HepG2 (cell line): ENCODE measurements around the gene SYTL1. TPM values are rescaled to one million over a fixed set of nuclear protein-coding genes. Genes with fewer than 3 reads are reported as not detected.

Experiments
- BCL6 ChIP-seq: IDR thresholded peaks from 2 replicates; pipeline ENCODE4 v1.6.1; 2016; ENCODE audit warnings: missing genetic modification reagents, missing compliant biosample characterization
- CAMTA2 ChIP-seq: sonication (generic); formaldehyde crosslinking; IDR thresholded peaks from 2 replicates; pipeline ENCODE4 v1.4.0; 2020; ENCODE audit warnings: mild to moderate bottlenecking, missing genetic modification reagents, borderline replicate concordance
- DNMT1 ChIP-seq: sonication (generic); formaldehyde crosslinking; IDR thresholded peaks from 2 replicates; pipeline ENCODE4 v1.5.1; 2020; ENCODE audit warnings: mild to moderate bottlenecking, missing genetic modification reagents
- DPF2 ChIP-seq: sonication (generic); formaldehyde crosslinking; IDR thresholded peaks from 2 replicates; pipeline ENCODE4 v1.4.0; 2020; ENCODE audit warnings: mild to moderate bottlenecking, low read depth, missing genetic modification reagents, borderline replicate concordance
- FOXM1 ChIP-seq: sonication (generic); formaldehyde crosslinking; IDR thresholded peaks from 2 replicates; pipeline ENCODE4 v1.5.0; 2020; ENCODE audit warnings: missing genetic modification reagents
- HES4 ChIP-seq: sonication (generic); formaldehyde crosslinking; IDR thresholded peaks from 2 replicates; pipeline ENCODE4 v1.9.0; 2021; ENCODE audit warnings: mild to moderate bottlenecking, missing genetic modification reagents, borderline replicate concordance
- IKZF1 ChIP-seq: fragments of 450-650 bp; IDR thresholded peaks from 2 replicates; pipeline ENCODE4 v1.7.1; 2016
- NKX3-1 ChIP-seq: sonication (generic); formaldehyde crosslinking; IDR thresholded peaks from 2 replicates; pipeline ENCODE4 v1.5.0; 2020; ENCODE audit warnings: missing genetic modification reagents
- RBFOX2 ChIP-seq: fragments of 200-400 bp; formaldehyde crosslinking; IDR thresholded peaks from 2 replicates; pipeline ENCODE4 v1.6.1; 2017; ENCODE audit warnings: low read depth, mild to moderate bottlenecking, low read length
- RFXAP ChIP-seq: sonication (generic); formaldehyde crosslinking; IDR thresholded peaks from 2 replicates; pipeline ENCODE4 v1.4.0; 2020; ENCODE audit warnings: missing genetic modification reagents, borderline replicate concordance
- STAT5B ChIP-seq: sonication (generic); formaldehyde crosslinking; IDR thresholded peaks from 2 replicates; pipeline ENCODE4 v1.4.0; 2020; ENCODE audit warnings: missing genetic modification reagents
- ZFP37 ChIP-seq: sonication (generic); formaldehyde crosslinking; IDR thresholded peaks from 2 replicates; pipeline ENCODE4 v1.4.0; 2020; ENCODE audit warnings: missing genetic modification reagents, borderline replicate concordance
- ZNF274 ChIP-seq: sonication (generic); formaldehyde crosslinking; IDR thresholded peaks from 2 replicates; pipeline ENCODE4 v1.5.1; 2020; ENCODE audit warnings: mild to moderate bottlenecking, missing genetic modification reagents
- ZNF644 ChIP-seq: IDR thresholded peaks from 2 replicates; pipeline ENCODE4 v1.6.1; 2016; ENCODE audit warnings: low read depth
- ZNF709 ChIP-seq: sonication (generic); formaldehyde crosslinking; IDR thresholded peaks from 2 replicates; pipeline ENCODE4 v1.5.0; 2020; ENCODE audit warnings: mild to moderate bottlenecking, missing genetic modification reagents
- ZNF720 ChIP-seq: sonication (generic); formaldehyde crosslinking; IDR thresholded peaks from 2 replicates; pipeline ENCODE4 v1.4.0; 2020; ENCODE audit warnings: missing genetic modification reagents
- polyA plus RNA-seq, 8 experiments: library from polyadenylated mRNA; depleted of rRNA in 3 of 8; stranded (reverse) in 7 of 8; unstranded in 1 of 8; fragments of >200 nt; fragmentation: Illumina TruSeq in 4 of 8; extraction: Trizol in 4 of 8; gene quantifications; 2 replicates each; pipeline versions ENCODE4 v1.2.1 to v1.2.3, GENCODE V29; 2011 to 2016; ENCODE audit warnings: low read depth in 4 of 8, missing spikeins in 1 of 8, mixed read lengths in 1 of 8; ENCODE audit not compliant: insufficient read depth in 1 of 8
- total RNA-seq, 5 experiments: library from RNA; depleted of rRNA; stranded (reverse); fragments of >200 nt; fragmentation: Illumina TruSeq; extraction: Trizol; gene quantifications; 2 replicates each; pipeline ENCODE4 v1.2.3, GENCODE V29; 2016; ENCODE audit warnings: low read depth in 1 of 5
- TF ChIP-seq, protein P1 (sequence below): conservative IDR thresholded peaks from 2 replicates; pipeline ENCODE4 v1.6.1; 2018; ENCODE audit warnings: missing genetic modification reagents
- TF ChIP-seq, protein P2 (sequence below): sonication (generic); formaldehyde crosslinking; IDR thresholded peaks from 2 replicates; pipeline ENCODE4 v1.5.0; 2020; ENCODE audit warnings: missing genetic modification reagents
- TF ChIP-seq, protein P3 (sequence below): sonication (generic); formaldehyde crosslinking; IDR thresholded peaks from 2 replicates; pipeline ENCODE4 v1.9.0; 2021; ENCODE audit warnings: missing genetic modification reagents, mild to moderate bottlenecking, borderline replicate concordance
- TF ChIP-seq, protein P4 (sequence below): sonication (generic); formaldehyde crosslinking; IDR thresholded peaks from 2 replicates; pipeline ENCODE4 v1.4.0; 2020; ENCODE audit warnings: missing genetic modification reagents, borderline replicate concordance
- TF ChIP-seq, protein P5 (sequence below): IDR thresholded peaks from 2 replicates; pipeline ENCODE4 v1.6.1; 2016; ENCODE audit warnings: missing compliant biosample characterization, missing genetic modification reagents, borderline replicate concordance

SYTL1 gene
- total and polyA plus RNA-seq, 2 of the 13 experiments (the other 11 are each of a cell fraction or from before 2014, with no cell fraction given) = 11.1 to 17.8 TPM

DNA sequence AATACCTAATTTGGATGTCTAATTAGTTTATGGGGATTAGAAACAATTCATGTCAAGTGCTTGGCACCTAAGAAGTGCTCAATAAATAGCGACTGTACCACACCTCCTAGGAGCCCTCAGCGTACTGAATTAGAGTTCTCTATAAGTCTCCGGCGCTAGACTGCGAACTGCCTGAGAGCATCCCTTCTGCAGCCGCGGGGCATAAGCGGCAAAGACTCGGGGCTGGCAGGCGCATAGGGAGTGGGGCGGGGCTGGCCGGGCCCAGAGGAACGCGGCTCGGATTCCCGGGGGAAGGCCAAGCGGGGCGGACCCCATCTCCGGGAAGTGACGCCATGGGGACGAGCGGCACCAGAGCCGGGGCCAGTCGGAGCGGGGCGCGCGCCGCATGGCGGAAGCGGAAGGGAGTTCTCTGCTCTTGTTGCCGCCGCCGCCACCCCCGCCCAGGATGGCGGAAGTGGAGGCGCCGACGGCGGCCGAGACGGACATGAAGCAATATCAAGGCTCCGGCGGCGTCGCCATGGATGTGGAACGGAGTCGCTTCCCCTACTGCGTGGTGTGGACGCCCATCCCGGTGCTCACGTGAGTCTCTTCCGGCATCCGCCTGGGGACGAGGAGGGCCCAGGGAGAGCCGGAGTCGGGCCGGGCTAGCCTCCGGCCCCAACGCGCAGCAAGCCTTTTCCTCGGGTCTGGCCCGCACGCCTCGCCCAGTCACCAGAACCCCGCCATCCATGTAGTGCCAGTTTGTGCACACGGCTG is 19.8 kb upstream of the SYTL1 start, which contains the start of gene TMEM222 (continued):
- peak; percentile 50 for TF ChIP-seq BCL6
- TF ChIP-seq, protein P1, sequence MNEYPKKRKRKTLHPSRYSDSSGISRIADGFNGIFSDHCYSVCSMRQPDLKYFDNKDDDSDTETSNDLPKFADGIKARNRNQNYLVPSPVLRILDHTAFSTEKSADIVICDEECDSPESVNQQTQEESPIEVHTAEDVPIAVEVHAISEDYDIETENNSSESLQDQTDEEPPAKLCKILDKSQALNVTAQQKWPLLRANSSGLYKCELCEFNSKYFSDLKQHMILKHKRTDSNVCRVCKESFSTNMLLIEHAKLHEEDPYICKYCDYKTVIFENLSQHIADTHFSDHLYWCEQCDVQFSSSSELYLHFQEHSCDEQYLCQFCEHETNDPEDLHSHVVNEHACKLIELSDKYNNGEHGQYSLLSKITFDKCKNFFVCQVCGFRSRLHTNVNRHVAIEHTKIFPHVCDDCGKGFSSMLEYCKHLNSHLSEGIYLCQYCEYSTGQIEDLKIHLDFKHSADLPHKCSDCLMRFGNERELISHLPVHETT (CRISPR knock-in tag) = peak; percentile 98
- TF ChIP-seq DNMT1 (CRISPR knock-in tag) = 0 out of 2 replicates have a peak, but pooled peaks have one; percentile 26
- TF ChIP-seq, protein P2, sequence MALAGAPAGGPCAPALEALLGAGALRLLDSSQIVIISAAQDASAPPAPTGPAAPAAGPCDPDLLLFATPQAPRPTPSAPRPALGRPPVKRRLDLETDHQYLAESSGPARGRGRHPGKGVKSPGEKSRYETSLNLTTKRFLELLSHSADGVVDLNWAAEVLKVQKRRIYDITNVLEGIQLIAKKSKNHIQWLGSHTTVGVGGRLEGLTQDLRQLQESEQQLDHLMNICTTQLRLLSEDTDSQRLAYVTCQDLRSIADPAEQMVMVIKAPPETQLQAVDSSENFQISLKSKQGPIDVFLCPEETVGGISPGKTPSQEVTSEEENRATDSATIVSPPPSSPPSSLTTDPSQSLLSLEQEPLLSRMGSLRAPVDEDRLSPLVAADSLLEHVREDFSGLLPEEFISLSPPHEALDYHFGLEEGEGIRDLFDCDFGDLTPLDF (CRISPR knock-in tag) = peak; percentile 93
- no peak for TF ChIP-seq IKZF1
- TF ChIP-seq RFXAP (CRISPR knock-in tag) = peak; percentile 94
- no peak for TF ChIP-seq CAMTA2 (CRISPR knock-in tag)
- TF ChIP-seq ZNF644 = peak; percentile 35; the same call in 1 of the 2 replicates
- TF ChIP-seq ZFP37 = no peak
- TF ChIP-seq STAT5B = peak; percentile 81; the same call in 1 of the 2 replicates
- TF ChIP-seq, protein P3, sequence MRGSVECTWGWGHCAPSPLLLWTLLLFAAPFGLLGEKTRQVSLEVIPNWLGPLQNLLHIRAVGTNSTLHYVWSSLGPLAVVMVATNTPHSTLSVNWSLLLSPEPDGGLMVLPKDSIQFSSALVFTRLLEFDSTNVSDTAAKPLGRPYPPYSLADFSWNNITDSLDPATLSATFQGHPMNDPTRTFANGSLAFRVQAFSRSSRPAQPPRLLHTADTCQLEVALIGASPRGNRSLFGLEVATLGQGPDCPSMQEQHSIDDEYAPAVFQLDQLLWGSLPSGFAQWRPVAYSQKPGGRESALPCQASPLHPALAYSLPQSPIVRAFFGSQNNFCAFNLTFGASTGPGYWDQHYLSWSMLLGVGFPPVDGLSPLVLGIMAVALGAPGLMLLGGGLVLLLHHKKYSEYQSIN = no peak
- peak; percentile 92 for TF ChIP-seq ZNF709 (CRISPR knock-in tag)
- no peak for TF ChIP-seq ZNF720 (CRISPR knock-in tag)
- peak; percentile 69; the same call in 1 of the 2 replicates for TF ChIP-seq NKX3-1 (CRISPR knock-in tag)
- TF ChIP-seq DPF2 (CRISPR knock-in tag) = no peak
- TF ChIP-seq, protein P4, sequence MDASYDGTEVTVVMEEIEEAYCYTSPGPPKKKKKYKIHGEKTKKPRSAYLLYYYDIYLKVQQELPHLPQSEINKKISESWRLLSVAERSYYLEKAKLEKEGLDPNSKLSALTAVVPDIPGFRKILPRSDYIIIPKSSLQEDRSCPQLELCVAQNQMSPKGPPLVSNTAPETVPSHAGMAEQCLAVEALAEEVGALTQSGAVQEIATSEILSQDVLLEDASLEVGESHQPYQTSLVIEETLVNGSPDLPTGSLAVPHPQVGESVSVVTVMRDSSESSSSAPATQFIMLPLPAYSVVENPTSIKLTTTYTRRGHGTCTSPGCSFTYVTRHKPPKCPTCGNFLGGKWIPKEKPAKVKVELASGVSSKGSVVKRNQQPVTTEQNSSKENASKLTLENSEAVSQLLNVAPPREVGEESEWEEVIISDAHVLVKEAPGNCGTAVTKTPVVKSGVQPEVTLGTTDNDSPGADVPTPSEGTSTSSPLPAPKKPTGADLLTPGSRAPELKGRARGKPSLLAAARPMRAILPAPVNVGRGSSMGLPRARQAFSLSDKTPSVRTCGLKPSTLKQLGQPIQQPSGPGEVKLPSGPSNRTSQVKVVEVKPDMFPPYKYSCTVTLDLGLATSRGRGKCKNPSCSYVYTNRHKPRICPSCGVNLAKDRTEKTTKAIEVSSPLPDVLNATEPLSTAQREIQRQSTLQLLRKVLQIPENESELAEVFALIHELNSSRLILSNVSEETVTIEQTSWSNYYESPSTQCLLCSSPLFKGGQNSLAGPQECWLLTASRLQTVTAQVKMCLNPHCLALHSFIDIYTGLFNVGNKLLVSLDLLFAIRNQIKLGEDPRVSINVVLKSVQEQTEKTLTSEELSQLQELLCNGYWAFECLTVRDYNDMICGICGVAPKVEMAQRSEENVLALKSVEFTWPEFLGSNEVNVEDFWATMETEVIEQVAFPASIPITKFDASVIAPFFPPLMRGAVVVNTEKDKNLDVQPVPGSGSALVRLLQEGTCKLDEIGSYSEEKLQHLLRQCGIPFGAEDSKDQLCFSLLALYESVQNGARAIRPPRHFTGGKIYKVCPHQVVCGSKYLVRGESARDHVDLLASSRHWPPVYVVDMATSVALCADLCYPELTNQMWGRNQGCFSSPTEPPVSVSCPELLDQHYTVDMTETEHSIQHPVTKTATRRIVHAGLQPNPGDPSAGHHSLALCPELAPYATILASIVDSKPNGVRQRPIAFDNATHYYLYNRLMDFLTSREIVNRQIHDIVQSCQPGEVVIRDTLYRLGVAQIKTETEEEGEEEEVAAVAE = peak; percentile 88
- TF ChIP-seq, protein P5, sequence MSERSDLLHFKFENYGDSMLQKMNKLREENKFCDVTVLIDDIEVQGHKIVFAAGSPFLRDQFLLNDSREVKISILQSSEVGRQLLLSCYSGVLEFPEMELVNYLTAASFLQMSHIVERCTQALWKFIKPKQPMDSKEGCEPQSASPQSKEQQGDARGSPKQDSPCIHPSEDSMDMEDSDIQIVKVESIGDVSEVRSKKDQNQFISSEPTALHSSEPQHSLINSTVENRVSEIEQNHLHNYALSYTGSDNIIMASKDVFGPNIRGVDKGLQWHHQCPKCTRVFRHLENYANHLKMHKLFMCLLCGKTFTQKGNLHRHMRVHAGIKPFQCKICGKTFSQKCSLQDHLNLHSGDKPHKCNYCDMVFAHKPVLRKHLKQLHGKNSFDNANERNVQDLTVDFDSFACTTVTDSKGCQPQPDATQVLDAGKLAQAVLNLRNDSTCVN (CRISPR knock-in tag) = no peak
- TF ChIP-seq HES4 = peak; percentile 87; the same call in 1 of the 2 replicates
- TF ChIP-seq FOXM1 (CRISPR knock-in tag) = no peak
- TF ChIP-seq ZNF274 (CRISPR knock-in tag) = 0 out of 2 replicates have a peak, but pooled peaks have one; percentile 42
- peak; percentile 96 for TF ChIP-seq RBFOX2
